Measurements from ENCODE around the gene DUSP18. TPM values are rescaled to one million over a fixed set of nuclear protein-coding genes. Genes with fewer than 3 reads are reported as not detected.

DUSP18 gene
- total and polyA plus RNA-seq, 2 donors from 2014 or later = 3.6 to 14.0 TPM

- intact Hi-C loops (cut with DNase I) = no loop called here
- FAIRE-seq (no peak), DNase-seq (no peak)
- no peak for TF ChIP-seq CTCF (IDR thresholded peaks at IDR 0.05; ENCODE audit: borderline replicate concordance, extremely low read depth, insufficient read depth)
- H3K9me3 ChIP-seq (ENCODE audit: control insufficient read depth in 2 of 3, insufficient read depth in 1 of 3, low read length in 3 of 3) = no peaks in the 10 kb centered on the region
- no peaks in the 10 kb centered on the region for H3K27me3 ChIP-seq (ENCODE audit: control insufficient read depth, insufficient read depth, low read length)
- no peak overlapping the region for H3K9ac ChIP-seq (ENCODE audit: low read length in 3 of 3)
- H3K4me3 ChIP-seq (ENCODE audit: low read length in 3 of 3) = no peak overlapping the region
- peaks cover 0 to 12% (median 0%) of the 10 kb centered on the region in 3 donors for H3K36me3 ChIP-seq (ENCODE audit: control insufficient read depth in 2 of 3, insufficient read depth in 3 of 3, low read length in 3 of 3)
- H3K4me1 ChIP-seq (ENCODE audit: control insufficient read depth in 2 of 3, insufficient read depth in 2 of 3, low read depth in 1 of 3, low read length in 3 of 3) = peaks cover 0 to 7% (median 0%) of the 10 kb centered on the region in 3 donors
- H3K27ac ChIP-seq (ENCODE audit: low read depth in 2 of 2, low read length in 2 of 2) = no peak overlapping the region
Measured at GRCh38 chr22:30664798-30665197, 2.9 kb downstream of the DUSP18 start.

GRCh38 chr22:30662040-30662439 lies 5.6 kb downstream of the DUSP18 start:
- Histone ChIP-seq H3K4me1 (ENCODE audit: control insufficient read depth in 2 of 3, insufficient read depth in 2 of 3, low read depth in 1 of 3, low read length in 3 of 3) (no peaks in the 10 kb centered on the region), H3K36me3 (ENCODE audit: control insufficient read depth in 2 of 3, insufficient read depth in 3 of 3, low read length in 3 of 3) (peaks cover 0 to 12% (median 0%) of the 10 kb centered on the region in 3 donors), H3K9ac (ENCODE audit: low read length in 3 of 3) (no peak overlapping the region), H3K27ac (ENCODE audit: low read depth in 2 of 2, low read length in 2 of 2) (no peak overlapping the region), H3K27me3 (ENCODE audit: control insufficient read depth, insufficient read depth, low read length) (no peaks in the 10 kb centered on the region), H3K4me3 (ENCODE audit: low read length in 3 of 3) (no peak overlapping the region), H3K9me3 (ENCODE audit: control insufficient read depth in 2 of 3, insufficient read depth in 1 of 3, low read length in 3 of 3) (no peaks in the 10 kb centered on the region)
- FAIRE-seq (no peak), DNase-seq (no peak)
- intact Hi-C loops (cut with DNase I) = no loop called here
- TF ChIP-seq CTCF (IDR thresholded peaks at IDR 0.05; ENCODE audit: borderline replicate concordance, extremely low read depth, insufficient read depth) = no peak

DNA sequence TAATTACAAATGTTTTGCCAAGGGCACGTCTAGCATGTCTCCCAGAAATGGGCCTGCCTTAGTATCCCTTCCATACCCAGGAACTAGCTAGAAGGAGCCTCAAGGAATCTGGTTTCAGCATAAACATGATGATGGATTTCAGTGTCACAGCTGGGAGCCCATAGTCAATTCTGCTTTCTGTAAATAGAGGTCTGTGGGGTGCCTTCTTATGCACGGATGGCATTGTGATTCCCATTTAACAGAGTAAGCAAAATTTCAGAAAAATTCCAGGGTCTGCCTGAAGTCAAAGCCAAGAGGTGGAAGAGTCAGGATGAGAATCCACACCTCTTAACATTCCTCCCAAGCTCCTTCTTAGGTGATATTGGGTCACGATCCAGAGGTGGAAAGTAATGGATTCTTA lies 12.1 kb downstream of the DUSP18 start:
- intact Hi-C loops (cut with DNase I) = no loop called here
- H3K27me3 ChIP-seq (ENCODE audit: control insufficient read depth, insufficient read depth, low read length) = no peaks in the 10 kb centered on the region
- no peak overlapping the region for H3K27ac ChIP-seq (ENCODE audit: low read depth in 2 of 2, low read length in 2 of 2)
- H3K4me1 ChIP-seq (ENCODE audit: control insufficient read depth in 2 of 3, insufficient read depth in 2 of 3, low read depth in 1 of 3, low read length in 3 of 3) = no peaks in the 10 kb centered on the region
- H3K36me3 ChIP-seq (ENCODE audit: control insufficient read depth in 2 of 3, insufficient read depth in 3 of 3, low read length in 3 of 3) = no peaks in the 10 kb centered on the region
- H3K4me3 ChIP-seq (ENCODE audit: low read length in 3 of 3) = no peak overlapping the region
- no peak for DNase-seq
- H3K9me3 ChIP-seq (ENCODE audit: control insufficient read depth in 2 of 3, insufficient read depth in 1 of 3, low read length in 3 of 3) = no peaks in the 10 kb centered on the region
- FAIRE-seq = no peak
- TF ChIP-seq CTCF (IDR thresholded peaks at IDR 0.05; ENCODE audit: borderline replicate concordance, extremely low read depth, insufficient read depth) = no peak
- no peak overlapping the region for H3K9ac ChIP-seq (ENCODE audit: low read length in 3 of 3)

DNA sequence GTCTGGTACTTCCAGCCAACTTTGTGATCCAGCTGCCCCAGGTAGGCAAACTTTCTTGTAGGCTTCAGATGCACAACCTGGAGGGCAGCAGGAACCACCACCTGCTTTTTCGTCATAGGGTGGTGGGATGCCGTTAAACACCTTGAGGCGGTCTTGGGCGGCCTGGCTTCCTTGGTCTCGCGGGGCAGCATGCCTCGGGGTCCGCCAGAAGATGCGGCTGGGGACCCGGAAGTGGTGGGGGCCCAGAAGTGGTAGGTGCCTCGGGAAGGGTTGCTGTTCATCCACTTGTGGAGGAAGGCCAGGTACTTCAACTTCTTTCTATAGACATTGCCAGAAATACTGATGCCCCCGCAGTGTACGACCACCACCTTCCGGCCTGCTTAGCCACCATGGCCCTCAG lies 13.3 kb downstream of the DUSP18 start:
- H3K27ac ChIP-seq (ENCODE audit: low read depth in 2 of 2, low read length in 2 of 2) = no peak overlapping the region
- H3K9ac ChIP-seq (ENCODE audit: low read length in 3 of 3) = no peak overlapping the region
- H3K36me3 ChIP-seq (ENCODE audit: control insufficient read depth in 2 of 3, insufficient read depth in 3 of 3, low read length in 3 of 3) = no peaks in the 10 kb centered on the region
- FAIRE-seq (no peak), DNase-seq (peak in 1 of 5 donors; percentile 63)
- intact Hi-C loops (cut with DNase I) = no loop called here
- H3K27me3 ChIP-seq (ENCODE audit: control insufficient read depth, insufficient read depth, low read length) = no peaks in the 10 kb centered on the region
- H3K4me1 ChIP-seq (ENCODE audit: control insufficient read depth in 2 of 3, insufficient read depth in 2 of 3, low read depth in 1 of 3, low read length in 3 of 3) = no peaks in the 10 kb centered on the region
- no peaks in the 10 kb centered on the region for H3K9me3 ChIP-seq (ENCODE audit: control insufficient read depth in 2 of 3, insufficient read depth in 1 of 3, low read length in 3 of 3)
- no peak overlapping the region for H3K4me3 ChIP-seq (ENCODE audit: low read length in 3 of 3)
- no peak for TF ChIP-seq CTCF (IDR thresholded peaks at IDR 0.05; ENCODE audit: borderline replicate concordance, extremely low read depth, insufficient read depth)

All from kidney (tissue), 14 donors.